M059J (cell line): ENCODE measurements around the gene DNAI2. TPM values are rescaled to one million over a fixed set of nuclear protein-coding genes. Genes with fewer than 3 reads are reported as not detected.
A peak's percentile ranks its signal among the peaks of the same experiment; 100 is the strongest.

Experiments used
- DNase-seq: peaks from one replicate; pipeline ENCODE4 v3.0.0-alpha.2; 2012; ENCODE audit warnings: low read depth
- total RNA-seq: library from RNA; depleted of rRNA; stranded (reverse); fragments of >200 nt; shearing (Covaris generic); gene quantifications from 2 replicates; pipeline ENCODE4 v1.2.3, GENCODE V29; 2014

Gene DNAI2
- total RNA-seq, 1 experiment from 2014 or later, result not detected

GRCh38 chr17:74339537-74340195, 65.6 kb downstream of the DNAI2 start:
- no peak for DNase-seq

- peak; percentile 19 for DNase-seq
Measured at GRCh38 chr17:74340470-74341023, 66.5 kb downstream of the DNAI2 start.

GRCh38 chr17:74342224-74342623, 68.2 kb downstream of the DNAI2 start:
- DNase-seq, result no peak

DNA sequence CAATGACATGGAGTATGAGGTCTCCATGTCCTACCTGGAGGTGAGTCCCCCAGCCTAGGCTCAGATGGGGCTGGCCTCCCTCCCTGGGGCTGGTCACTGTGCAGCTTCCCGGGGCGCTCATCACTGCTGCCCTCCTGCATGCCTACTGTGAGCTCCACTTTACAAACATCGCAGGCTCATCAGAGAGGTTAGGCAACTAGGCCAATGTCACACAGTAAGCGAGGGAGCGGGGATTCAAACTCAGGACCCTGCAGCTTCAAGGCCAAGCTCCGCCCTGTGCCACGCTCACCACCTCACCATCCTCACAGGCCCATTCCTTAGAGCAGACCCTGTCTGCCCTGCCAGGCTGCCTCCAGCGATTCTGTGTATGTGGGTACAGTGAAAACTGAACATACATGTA, 69.1 kb downstream of the DNAI2 start:
- no peak for DNase-seq

DNA sequence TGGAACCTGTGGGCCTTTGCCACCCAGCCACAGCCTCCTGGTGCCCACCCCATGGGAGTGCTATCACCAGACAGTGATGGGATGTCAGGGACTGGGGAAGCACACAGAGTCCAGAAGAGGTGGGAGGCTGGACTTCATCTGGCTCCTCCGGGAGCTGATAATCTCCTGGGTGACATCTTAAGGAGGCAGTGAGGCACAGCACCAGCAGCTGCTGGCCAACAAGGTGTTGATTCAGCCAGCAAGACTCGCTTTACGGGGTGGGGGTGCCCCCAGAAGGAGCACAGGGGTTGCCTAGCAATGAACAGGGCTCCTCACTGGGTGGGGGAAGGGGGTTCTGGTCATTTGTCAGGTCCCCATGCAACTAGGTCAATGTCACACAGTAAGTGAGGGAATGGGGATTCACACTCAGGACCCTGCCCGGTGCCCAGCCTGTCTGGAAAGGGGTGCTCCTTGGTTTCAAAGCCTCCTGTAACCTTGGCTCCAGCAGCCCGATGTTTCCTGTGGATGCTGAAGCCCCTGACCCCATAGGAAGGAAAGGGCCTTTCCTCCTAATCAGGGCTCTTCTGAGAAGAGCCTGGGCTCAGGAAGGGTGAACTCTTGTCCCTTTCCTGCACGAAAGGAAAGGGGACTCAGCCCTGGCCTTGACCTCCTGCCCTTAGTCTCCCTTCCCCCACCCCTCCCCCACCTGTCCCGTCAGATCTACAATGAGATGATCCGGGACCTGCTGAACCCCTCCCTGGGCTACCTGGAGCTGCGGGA, 69.7 kb downstream of the DNAI2 start:
- no peak for DNase-seq

DNA sequence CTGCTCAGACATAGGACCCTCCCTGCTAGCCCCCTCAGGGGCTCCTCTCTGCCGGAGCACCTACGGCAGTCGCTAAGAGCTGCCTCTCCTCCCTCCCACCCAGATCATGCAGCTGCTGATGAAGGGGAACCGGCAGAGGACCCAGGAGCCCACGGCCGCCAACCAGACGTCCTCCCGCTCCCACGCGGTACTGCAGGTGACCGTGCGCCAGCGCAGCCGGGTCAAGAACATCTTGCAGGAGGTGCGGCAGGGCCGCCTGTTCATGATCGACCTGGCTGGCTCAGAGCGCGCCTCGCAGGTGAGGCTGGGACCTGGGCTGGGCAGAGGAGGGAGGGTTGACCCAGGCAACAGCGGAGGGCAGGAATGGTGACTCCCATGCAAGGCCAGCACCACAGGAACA, 70.6 kb downstream of the DNAI2 start:
- no peak for DNase-seq

DNA sequence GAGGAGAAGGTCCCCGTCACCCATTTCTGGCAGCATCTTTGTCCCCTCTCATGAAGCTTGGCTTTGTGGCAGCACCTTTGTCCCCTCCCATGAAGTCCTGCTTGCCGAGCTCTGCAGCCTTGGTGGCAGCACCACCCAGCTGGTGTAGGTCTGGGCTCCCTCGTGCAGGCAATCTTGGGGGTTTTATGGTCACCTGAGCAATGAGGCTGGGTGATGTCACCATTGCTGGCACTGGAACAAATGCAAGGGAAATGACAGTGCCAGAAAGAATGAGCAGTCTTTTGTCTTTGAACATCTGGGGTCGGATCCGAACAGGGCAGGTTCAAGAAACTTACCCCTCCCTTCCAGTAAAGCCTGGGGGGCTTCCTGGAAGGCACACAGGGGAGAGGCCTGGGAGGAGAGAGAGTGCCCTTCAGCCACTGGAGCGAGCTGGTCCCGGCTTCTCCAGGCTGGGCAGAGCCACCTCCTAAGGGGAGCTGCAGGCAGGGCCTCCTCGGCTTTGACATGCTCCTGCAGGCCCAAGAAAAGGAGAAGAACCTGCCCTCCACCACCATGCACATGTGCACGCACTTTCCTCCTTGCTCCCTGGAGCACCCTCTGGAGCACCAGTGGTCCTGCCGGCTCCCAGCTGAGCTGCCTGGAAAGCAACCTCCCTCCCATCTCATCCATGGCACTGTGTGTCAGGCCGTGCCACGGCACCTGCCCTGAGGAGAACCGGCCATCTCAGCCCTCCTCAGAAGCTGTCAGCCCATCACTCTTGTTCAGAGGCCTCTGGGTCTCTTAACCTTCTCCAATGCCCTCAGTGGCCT, 71.6 kb downstream of the DNAI2 start:
- peak; percentile 41 for DNase-seq

DNA sequence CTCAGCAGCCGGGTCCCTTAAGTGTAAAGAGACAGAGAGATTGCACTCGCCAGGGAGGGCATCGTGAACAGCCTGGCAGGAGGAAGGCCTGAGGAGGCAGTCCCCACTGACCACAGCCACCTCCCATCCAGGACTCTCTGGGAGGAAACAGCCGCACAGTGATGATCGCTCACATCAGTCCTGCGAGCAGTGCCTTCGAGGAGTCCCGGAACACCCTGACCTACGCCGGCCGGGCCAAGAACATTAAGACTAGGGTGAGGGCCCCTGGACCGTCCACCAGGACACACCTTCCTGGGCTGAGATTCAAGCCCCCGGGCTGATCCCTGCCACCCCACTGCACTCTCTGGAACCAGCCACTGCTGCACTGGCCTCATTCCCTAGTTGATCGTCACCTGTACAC, 73.6 kb downstream of the DNAI2 start:
- no peak for DNase-seq

DNA sequence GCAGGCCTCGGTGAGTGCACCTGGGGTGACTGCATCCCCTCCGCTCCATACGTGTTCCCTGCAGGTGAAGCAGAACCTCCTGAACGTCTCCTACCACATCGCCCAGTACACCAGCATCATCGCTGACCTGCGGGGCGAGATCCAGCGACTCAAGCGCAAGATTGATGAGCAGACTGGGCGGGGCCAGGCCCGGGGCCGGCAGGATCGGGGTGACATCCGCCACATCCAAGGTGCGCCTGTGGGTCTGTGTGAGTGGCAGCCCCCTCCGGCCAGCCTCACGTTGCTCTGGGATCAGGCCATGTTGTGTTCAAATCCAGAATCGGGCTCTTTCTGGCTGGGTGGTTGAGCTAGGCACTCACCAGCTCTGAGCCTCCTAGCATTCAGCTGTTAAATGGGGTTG, 75.1 kb downstream of the DNAI2 start:
- DNase-seq, result no peak

DNA sequence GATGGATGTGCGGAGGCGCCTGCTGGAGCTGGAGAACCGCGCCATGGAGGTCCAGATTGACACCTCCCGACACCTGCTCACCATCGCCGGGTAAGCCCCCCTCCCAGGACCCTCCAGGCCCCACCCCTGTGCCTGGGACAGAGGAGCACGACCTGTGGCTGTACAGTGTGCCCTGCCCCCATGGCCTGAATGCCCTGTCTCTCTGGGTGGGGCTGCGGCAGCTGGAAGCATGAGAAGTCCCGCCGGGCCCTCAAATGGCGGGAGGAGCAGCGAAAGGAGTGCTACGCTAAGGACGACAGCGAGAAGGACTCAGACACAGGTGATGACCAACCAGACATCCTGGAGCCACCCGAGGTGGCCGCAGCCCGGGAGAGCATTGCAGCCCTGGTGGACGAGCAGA, 76.5 kb downstream of the DNAI2 start:
- no peak for DNase-seq

DNA sequence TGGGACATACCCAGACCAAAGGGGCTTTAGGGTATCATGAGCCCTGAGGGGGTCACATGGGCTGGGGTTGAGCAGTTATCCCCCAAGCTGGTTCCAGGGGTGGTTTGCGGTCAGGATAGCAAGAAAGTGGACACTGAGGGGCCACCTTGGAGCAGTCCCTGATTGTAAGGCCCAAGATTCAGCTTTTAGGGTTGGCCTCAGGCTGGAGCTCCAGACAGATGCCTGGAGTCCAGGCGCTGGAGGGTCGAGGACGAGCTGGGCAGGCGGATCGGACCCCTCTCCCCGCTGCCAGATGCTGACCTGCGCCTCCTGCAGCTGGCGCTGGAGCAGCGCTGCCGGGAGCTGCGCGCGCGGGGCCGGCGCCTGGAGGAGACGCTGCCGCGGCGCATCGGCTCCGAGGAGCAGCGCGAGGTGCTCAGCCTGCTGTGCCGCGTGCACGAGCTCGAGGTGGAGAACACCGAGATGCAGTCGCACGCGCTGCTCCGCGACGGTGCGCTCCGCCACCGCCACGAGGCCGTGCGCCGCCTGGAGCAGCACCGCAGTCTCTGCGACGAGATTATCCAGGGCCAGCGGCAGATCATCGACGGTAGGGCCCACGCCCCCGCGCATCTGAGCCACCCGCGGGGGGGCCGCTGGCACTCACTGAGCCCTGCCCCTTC, 77.6 kb downstream of the DNAI2 start:
- DNase-seq, result no peak

DNA sequence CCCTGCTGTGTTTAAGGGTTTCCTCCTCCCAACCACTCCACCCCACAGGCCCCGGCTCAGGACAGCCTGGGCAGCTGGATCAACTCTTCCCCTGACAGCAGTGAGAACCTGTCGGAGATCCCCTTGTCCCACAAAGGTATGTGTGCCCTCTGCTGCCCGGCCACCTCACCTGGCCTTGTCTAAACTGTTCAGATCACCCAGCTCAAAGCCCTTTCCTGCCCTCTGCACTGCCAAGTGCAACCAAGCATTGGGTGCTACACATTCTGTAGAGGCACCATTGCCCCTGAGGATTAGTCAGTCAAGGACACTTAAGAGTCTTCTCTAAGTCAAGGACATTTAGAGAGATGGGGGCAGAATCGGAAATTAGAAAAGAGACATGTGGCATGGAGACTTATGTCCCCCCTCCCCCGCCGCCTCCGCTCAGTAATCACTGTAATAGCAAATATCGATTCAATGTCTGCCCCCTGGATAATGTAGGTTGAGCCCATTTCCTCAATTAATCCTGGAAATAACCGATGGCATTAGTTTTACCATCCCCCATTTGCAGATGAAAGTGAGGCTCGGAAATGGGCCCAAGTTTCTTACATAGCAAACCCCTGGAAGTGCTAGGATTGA, 79.5 kb downstream of the DNAI2 start:
- DNase-seq, result no peak

DNA sequence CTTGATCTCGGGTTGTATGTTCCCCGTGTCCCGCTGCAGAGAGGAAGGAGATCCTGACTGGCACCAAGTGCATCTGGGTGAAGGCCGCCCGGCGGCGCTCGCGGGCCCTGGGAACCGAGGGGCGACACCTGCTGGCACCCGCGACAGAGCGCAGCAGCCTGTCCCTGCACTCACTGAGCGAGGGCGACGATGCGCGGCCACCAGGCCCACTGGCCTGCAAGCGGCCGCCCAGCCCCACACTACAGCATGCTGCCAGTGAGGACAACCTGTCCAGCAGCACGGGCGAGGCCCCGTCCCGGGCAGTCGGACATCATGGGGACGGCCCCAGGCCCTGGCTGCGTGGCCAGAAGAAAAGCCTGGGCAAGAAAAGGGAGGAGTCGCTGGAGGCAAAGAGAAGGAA, 80.1 kb downstream of the DNAI2 start:
- peak; percentile 33 for DNase-seq

GRCh38 chr17:74354561-74354960, 80.5 kb downstream of the DNAI2 start:
- DNase-seq, result no peak

- no peak for DNase-seq
Measured at GRCh38 chr17:74355065-74355464, 81.0 kb downstream of the DNAI2 start.

DNA sequence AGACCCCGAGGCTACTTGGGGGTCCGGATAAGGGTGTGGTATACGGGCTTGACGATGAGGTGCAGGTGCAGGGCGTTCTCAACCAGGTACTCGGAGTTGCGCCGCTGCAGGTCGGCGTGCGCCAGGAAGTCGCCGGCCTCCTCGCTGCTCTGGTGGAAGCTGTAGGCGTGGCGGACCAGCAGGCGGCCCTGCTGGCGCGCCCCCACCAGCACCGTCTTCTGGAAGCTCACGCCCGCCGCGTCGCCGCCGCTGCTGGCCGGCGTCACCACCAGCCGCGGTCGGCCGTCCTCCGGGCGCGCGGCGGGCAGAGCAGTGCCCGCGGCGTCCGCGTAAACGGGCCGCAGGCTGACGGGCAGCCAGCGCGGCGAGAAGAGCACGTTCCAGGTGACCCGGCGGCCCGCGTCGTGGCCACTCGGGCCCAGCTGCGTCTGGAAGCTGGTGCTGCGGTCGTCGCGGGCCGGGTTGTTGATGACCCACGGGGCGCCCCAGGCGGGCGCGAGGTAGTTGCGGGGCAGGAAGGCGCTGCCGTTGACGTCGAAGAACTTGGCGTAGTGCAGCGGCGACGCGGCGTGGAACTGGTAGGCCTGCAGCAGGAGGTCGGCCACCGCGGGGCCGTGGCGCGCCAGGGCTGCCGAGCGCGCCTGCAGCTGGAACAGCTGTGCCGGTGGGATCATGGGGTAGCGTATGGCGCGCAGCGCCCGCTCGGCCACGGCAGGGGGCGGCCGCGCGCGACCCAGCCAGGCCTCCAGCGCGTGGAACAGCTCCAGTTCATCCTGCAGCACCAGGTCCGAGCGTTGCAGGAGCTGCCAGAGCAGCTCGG, 82.8 kb downstream of the DNAI2 start:
- DNase-seq, result no peak

DNA sequence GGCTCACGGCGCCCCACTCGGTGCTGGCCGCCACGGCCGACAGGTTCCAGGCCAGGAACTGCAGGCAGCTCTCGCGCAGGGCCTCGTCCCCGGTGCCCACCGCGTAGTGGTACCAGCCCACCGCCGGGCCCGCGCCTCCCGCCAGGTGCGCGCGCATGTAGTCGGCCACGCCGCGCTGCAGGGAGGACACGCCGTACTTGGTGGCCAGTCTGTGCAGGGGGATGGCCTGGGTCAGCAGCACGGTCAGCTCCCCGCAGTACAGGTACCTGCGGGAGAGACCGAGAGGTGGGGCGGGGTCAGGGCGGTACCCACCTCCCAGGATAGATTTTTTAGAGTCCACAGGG, 83.4 kb downstream of the DNAI2 start:
- no peak for DNase-seq

DNA sequence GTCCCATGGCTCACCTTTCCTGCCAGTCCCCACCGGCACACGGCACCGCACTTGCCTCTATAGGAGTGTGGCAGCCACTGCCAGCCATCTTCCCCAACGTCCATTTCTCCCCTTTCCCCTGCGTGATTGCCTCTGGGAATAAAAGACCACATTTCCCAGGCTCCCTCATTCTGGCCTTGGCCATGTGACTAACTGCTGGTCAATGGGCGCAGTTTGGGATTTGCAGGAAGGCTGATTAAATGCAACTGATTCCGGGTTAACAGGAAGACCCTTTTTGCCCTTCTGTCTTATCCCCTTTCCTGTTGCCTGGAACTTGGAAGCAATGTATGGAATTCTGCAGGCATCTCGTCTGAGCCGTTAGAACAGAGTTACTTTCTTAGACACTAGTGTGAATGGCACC, 84.7 kb downstream of the DNAI2 start:
- DNase-seq, result peak; percentile 13

- DNase-seq, result no peak
Measured at GRCh38 chr17:74359916-74360315, 85.9 kb downstream of the DNAI2 start.

- no peak for DNase-seq
Measured at GRCh38 chr17:74360899-74361229, 86.8 kb downstream of the DNAI2 start.
